PC-9 (cell line): ENCODE measurements around the gene HOMER3. TPM values are rescaled to one million over a fixed set of nuclear protein-coding genes. Genes with fewer than 3 reads are reported as not detected.

Source experiments
- BruUV-seq: library from RNA; stranded (reverse); fragments of 400-500 nt; replicated peaks from 2 replicates; lab custom pipeline; 2021; lab: Mats Ljungman, UMichigan
- CTCF ChIA-PET: fragments of 300-600 bp; sonication (Branson Sonifier 250); formaldehyde crosslinking; loops from one replicate; lab custom pipeline; 2022; ENCODE audit warnings: antibody characterized with exemption; lab: Charles Lee
- POLR2A ChIA-PET: fragments of 300-600 bp; sonication (Branson Sonifier 250); formaldehyde crosslinking; loops from one replicate; lab custom pipeline; 2022; ENCODE audit warnings: antibody characterized with exemption; ENCODE audit not compliant: unreplicated experiment; lab: Charles Lee
- DNase-seq, 2 experiments: peaks; one replicate each; pipeline versions ENCODE4 v3.0.0 to v3.0.0-alpha.2; 2015 to 2022; ENCODE audit warnings: mixed read lengths in 1 of 2
- H2AFZ ChIP-seq: fragments of 200-600 bp; sonication (generic); 2 replicates; pipeline ENCODE4 v1.8.1; 2017; ENCODE audit warnings: antibody characterized with exemption
- H3F3A ChIP-seq: fragments of 200-600 bp; sonication (generic); 2 replicates; pipeline ENCODE4 v1.8.1; 2017; ENCODE audit warnings: antibody characterized with exemption, mild to moderate bottlenecking, low read depth; ENCODE audit not compliant: insufficient read depth
- H3K27ac ChIP-seq: fragments of 200-600 bp; sonication (generic); 2 replicates; pipeline ENCODE4 v1.6.1; 2016; ENCODE audit warnings: mixed run types
- H3K27me3 ChIP-seq: fragments of 200-600 bp; sonication (generic); 2 replicates; pipeline ENCODE4 v1.6.1; 2016; ENCODE audit warnings: low read depth, mixed run types; ENCODE audit not compliant: insufficient read depth
- H3K36me3 ChIP-seq: fragments of 200-600 bp; sonication (generic); 2 replicates; pipeline ENCODE4 v1.6.1; 2016; ENCODE audit warnings: low read depth, mixed run types
- H3K4me1 ChIP-seq: fragments of 200-600 bp; sonication (generic); replicated peaks from 2 replicates; pipeline ENCODE4 v1.6.1; 2016; ENCODE audit warnings: mixed run types; ENCODE audit not compliant: insufficient read depth
- H3K4me2 ChIP-seq: fragments of 200-600 bp; sonication (generic); 2 replicates; pipeline ENCODE4 v1.6.1; 2017; ENCODE audit warnings: mixed run types
- H3K4me3 ChIP-seq: fragments of 200-600 bp; sonication (generic); 2 replicates; pipeline ENCODE4 v1.6.1; 2016; ENCODE audit warnings: mixed run types
- H3K79me2 ChIP-seq: fragments of 200-600 bp; sonication (generic); 2 replicates; pipeline ENCODE4 v1.6.1; 2017; ENCODE audit warnings: low read depth, mixed run types
- H3K9me2 ChIP-seq: fragments of 200-600 bp; sonication (generic); 2 replicates; pipeline ENCODE4 v1.8.1; 2017; ENCODE audit warnings: mild to moderate bottlenecking; ENCODE audit not compliant: insufficient read depth
- H3K9me3 ChIP-seq: fragments of 200-600 bp; sonication (generic); 2 replicates; pipeline ENCODE4 v1.8.1; 2016; ENCODE audit warnings: low read depth; ENCODE audit not compliant: insufficient read depth
- H4K20me1 ChIP-seq: fragments of 200-600 bp; sonication (generic); 2 replicates; pipeline ENCODE4 v1.8.1; 2017; ENCODE audit not compliant: insufficient read depth
- CTCF ChIP-seq: fragments of 200-600 bp; sonication (generic); conservative IDR thresholded peaks from 2 replicates; pipeline ENCODE4 v1.6.1; 2017; ENCODE audit warnings: mixed run types, antibody characterized with exemption, mild to moderate bottlenecking, moderate library complexity
- EZH2 ChIP-seq: fragments of 200-600 bp; sonication (generic); IDR thresholded peaks from 2 replicates; pipeline ENCODE4 v1.8.0; 2017; ENCODE audit warnings: antibody characterized with exemption, low read depth
- intact Hi-C: fragments of 100-400 bp; cut with micrococcal nuclease; formaldehyde crosslinking; loops from one replicate; pipeline ENCODE4 v1.10.0; 2022; ENCODE audit not compliant: unreplicated experiment
- total RNA-seq: library from RNA; stranded (reverse); gene quantifications from 2 replicates; pipeline ENCODE4 v1.2.3, GENCODE V29; 2021

Gene HOMER3
- total RNA-seq, 1 experiment from 2014 or later: 55.7 TPM

- Histone ChIP-seq H3K27ac (no peak overlapping the region), H3K9me3 (no peaks in the 10 kb centered on the region), H2AFZ (no peak overlapping the region), H3K79me2 (peaks cover 61% of the 10 kb centered on the region), H3K36me3 (peaks cover 5% of the 10 kb centered on the region; the same call in 1 of the 2 replicates), H3F3A (peaks cover 3% of the 10 kb centered on the region; the same call in 1 of the 2 replicates), H3K27me3 (no peaks in the 10 kb centered on the region), H3K4me3 (no peak overlapping the region), H3K4me2 (no peak overlapping the region), H3K4me1 (peaks cover 10% of the 10 kb centered on the region), H4K20me1 (peaks cover 71% of the 10 kb centered on the region), H3K9me2 (no peaks in the 10 kb centered on the region)
- TF ChIP-seq EZH2 (no peak), CTCF (no peak)
- DNase-seq: no peak
- CTCF ChIA-PET: interaction anchor here (0.6 kb wide), 1 partner anchor 75 kb away, joined by 6 read pairs; no protein-coding TSS in a partner anchor
- no TSS peak for BruUV-seq
- intact Hi-C loops: loop anchor here (10.0 kb wide), 2 partner anchors 339 to 439 kb away; partner anchors contain the start of gene UBA52
- POLR2A ChIA-PET: no interaction called here
These were observed 27.6 kb downstream of the HOMER3 start for GRCh38 chr19:18913466-18913865.

GRCh38 chr19:18912933-18913332 is 28.1 kb downstream of the HOMER3 start:
- H3K27ac ChIP-seq: no peak overlapping the region
- CTCF ChIA-PET: interaction anchor here (0.6 kb wide), 1 partner anchor 76 kb away, joined by 6 read pairs; no protein-coding TSS in a partner anchor
- intact Hi-C loops: loop anchor here (10.0 kb wide), 2 partner anchors 338 to 438 kb away; partner anchors contain the start of gene UBA52

GRCh38 chr19:18910801-18911436 is 30.1 kb downstream of the HOMER3 start:
- H3K27me3 ChIP-seq: no peaks in the 10 kb centered on the region
- intact Hi-C loops: loop anchor here (10.0 kb wide), 2 partner anchors 336 to 436 kb away; partner anchors contain the start of gene UBA52
- POLR2A ChIA-PET: interaction anchor here (0.6 kb wide), 1 partner anchor 39 kb away, joined by 4 read pairs; no protein-coding TSS in a partner anchor

More at GRCh38 chr19:18912933-18913332, 28.1 kb downstream of the HOMER3 start:
- POLR2A ChIA-PET: no interaction called here
- no peaks in the 10 kb centered on the region for H3K27me3 ChIP-seq
- H3K36me3 ChIP-seq: peaks cover 5% of the 10 kb centered on the region; the same call in 1 of the 2 replicates
- H2AFZ ChIP-seq: no peak overlapping the region
- peaks cover 7% of the 10 kb centered on the region for H3K4me1 ChIP-seq
- H3K4me3 ChIP-seq: no peak overlapping the region
- no peaks in the 10 kb centered on the region for H3K9me2 ChIP-seq
- no peak for DNase-seq
- TF ChIP-seq EZH2 (no peak), CTCF (no peak)
- H3K79me2 ChIP-seq: peaks cover 56% of the 10 kb centered on the region
- H4K20me1 ChIP-seq: peaks cover 67% of the 10 kb centered on the region
- H3F3A ChIP-seq: no peaks in the 10 kb centered on the region; the same call in 1 of the 2 replicates
- no TSS peak for BruUV-seq
- H3K4me2 ChIP-seq: no peak overlapping the region
- H3K9me3 ChIP-seq: no peaks in the 10 kb centered on the region

More at GRCh38 chr19:18910801-18911436, 30.1 kb downstream of the HOMER3 start:
- Histone ChIP-seq H3K9me2 (no peaks in the 10 kb centered on the region), H3K4me2 (no peak overlapping the region), H3K9me3 (no peaks in the 10 kb centered on the region), H3K4me1 (no peaks in the 10 kb centered on the region), H4K20me1 (peaks cover 61% of the 10 kb centered on the region), H3K27ac (no peak overlapping the region), H3K4me3 (no peak overlapping the region), H3F3A (no peaks in the 10 kb centered on the region), H3K36me3 (peaks cover 5% of the 10 kb centered on the region; the same call in 1 of the 2 replicates), H2AFZ (no peak overlapping the region), H3K79me2 (peaks cover 36% of the 10 kb centered on the region)
- CTCF ChIA-PET: no interaction called here
- DNase-seq: no peak
- TF ChIP-seq CTCF (no peak), EZH2 (no peak)
- no TSS peak for BruUV-seq
